PFSK-1 (cell line): ENCODE data around the gene SAP30L.

Experiments
- FOXP2 ChIP-seq: optimal IDR thresholded peaks from 2 replicates; pipeline ENCODE3; 2011; ENCODE audit warnings: borderline replicate concordance, control low read depth, inconsistent platforms; ENCODE audit not compliant: insufficient read depth; ENCODE audit errors: extremely low read length, extremely low read depth
- POLR2AphosphoS5 ChIP-seq: IDR thresholded peaks from 2 replicates; pipeline ENCODE4 v1.6.1; 2012; ENCODE audit warnings: low read depth, mild to moderate bottlenecking, control low read depth, low read length, moderate library complexity
- REST ChIP-seq, 2 experiments: IDR thresholded peaks; 2 replicates each; pipeline versions ENCODE4 v1.6.1 to v1.8.0; 2011 to 2012; ENCODE audit warnings: low read depth in 2 of 2, low read length in 2 of 2, control low read depth in 1 of 2, inconsistent platforms in 1 of 2, mild to moderate bottlenecking in 1 of 2, moderate library complexity in 1 of 2; ENCODE audit not compliant: insufficient read depth in 1 of 2
- SIN3A ChIP-seq: IDR thresholded peaks from 2 replicates; pipeline ENCODE4 v1.6.1; 2012; ENCODE audit warnings: mild to moderate bottlenecking, low read length, moderate library complexity, borderline replicate concordance; ENCODE audit not compliant: insufficient read depth
- TAF1 ChIP-seq: IDR thresholded peaks from 2 replicates; pipeline ENCODE4 v1.6.1; 2012; ENCODE audit warnings: low read length, control low read depth, borderline replicate concordance; ENCODE audit not compliant: insufficient read depth

SAP30L gene

DNA sequence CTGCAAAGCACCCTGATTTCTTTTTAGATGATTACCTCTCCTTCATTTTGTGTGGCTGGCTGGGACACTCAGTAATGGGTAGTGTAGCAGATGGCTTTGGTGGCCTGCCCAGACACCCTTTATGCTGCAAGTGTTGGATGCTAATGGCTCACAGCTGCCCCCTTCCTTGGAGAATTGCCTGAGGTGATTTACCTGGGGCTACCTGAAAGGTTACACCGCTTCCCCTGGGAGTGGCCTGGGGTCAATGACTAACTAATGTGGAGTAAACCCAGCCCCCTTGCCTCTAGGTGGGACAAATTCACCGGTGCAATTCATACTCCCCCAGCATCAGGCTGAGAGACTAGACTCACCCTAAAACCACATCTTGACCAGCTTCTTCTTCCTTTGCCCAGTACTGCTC, 55.8 kb downstream of the SAP30L start:
- TF ChIP-seq FOXP2, result no peak
- TF ChIP-seq SIN3A, result no peak
- no peak for TF ChIP-seq REST (IDR thresholded peaks at IDR 0.05; ENCODE audit: insufficient read depth in 1 of 2, low read depth in 2 of 2, low read length in 2 of 2)
- no peak for TF ChIP-seq POLR2AphosphoS5
- no peak for TF ChIP-seq TAF1

- TF ChIP-seq FOXP2 (no peak), REST (IDR thresholded peaks at IDR 0.05; ENCODE audit: insufficient read depth in 1 of 2, low read depth in 2 of 2, low read length in 2 of 2) (no peak)
These were observed 56.4 kb downstream of the SAP30L start for GRCh38 chr5:154502180-154502579.

- TF ChIP-seq POLR2AphosphoS5, result no peak
- TF ChIP-seq FOXP2, result no peak
- no peak for TF ChIP-seq SIN3A
- TF ChIP-seq TAF1, result no peak
- TF ChIP-seq REST (IDR thresholded peaks at IDR 0.05; ENCODE audit: insufficient read depth in 1 of 2, low read depth in 2 of 2, low read length in 2 of 2), result no peak
These were observed 57.9 kb downstream of the SAP30L start for GRCh38 chr5:154503698-154504039.

DNA sequence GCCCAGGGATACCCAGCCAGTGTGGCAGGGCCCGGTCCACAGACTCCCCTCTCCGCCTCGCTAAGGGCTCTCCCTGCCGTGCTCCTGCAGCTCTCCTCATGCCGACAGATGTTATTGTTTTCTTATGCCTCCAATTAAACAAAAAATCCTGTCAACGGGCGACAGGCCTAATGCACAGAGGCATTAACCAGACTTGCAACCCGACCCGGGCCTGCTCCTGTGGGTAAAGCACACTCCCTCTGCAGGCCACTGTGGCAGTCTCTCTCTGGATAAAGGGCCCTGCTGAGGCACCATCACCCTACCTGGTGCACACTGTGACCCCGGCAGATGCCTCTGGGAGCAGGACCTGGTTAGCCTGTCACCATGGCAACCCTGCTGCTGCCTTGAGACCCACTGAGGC, 59.8 kb downstream of the SAP30L start:
- no peak for TF ChIP-seq POLR2AphosphoS5
- TF ChIP-seq TAF1, result no peak
- TF ChIP-seq FOXP2, result no peak
- TF ChIP-seq SIN3A, result no peak
- no peak for TF ChIP-seq REST (IDR thresholded peaks at IDR 0.05; ENCODE audit: insufficient read depth in 1 of 2, low read depth in 2 of 2, low read length in 2 of 2)

DNA sequence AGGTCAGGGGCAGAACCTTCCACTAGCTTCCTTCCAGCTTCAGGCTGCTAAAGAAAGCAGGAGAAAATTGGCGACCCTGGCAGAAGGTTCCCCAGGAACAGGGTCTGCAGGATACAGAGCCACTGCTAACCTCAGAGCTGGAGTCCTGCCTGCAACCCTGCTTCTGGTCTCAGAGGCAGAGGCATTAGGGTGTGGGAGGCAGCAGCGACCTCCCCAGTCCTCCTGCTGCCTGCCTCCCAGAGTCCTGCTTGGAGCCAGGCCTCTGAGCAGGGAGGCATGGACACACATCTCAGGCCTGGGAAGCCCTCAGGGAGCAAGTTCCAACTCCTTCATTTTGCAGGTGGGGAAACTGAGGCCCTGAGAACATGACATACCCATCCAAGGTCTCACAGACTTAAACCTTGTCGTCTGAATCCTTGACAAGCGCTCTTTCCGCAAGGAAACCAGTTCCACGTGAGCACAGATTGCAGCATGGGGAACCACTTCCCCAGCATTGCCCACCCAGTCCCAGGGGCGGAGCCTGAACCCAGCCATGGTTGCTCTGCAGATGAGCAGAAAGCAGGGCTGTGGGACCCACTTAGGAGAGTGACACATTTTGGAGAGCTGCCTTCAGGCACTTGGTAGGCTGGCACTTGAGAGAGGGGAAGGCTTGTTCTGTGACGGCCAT, 60.4 kb downstream of the SAP30L start:
- TF ChIP-seq FOXP2 (no peak), SIN3A (no peak), REST (IDR thresholded peaks at IDR 0.05; ENCODE audit: insufficient read depth in 1 of 2, low read depth in 2 of 2, low read length in 2 of 2) (no peak), TAF1 (no peak), POLR2AphosphoS5 (no peak)
